ENCODE results near the gene TPPP2. TPM values are rescaled to one million over a fixed set of nuclear protein-coding genes. Genes with fewer than 3 reads are reported as not detected.

TPPP2 gene
- total and polyA plus RNA-seq, 8 donors = 0.20 to 0.50 (median 0.22) TPM; not detected in 3

- Histone ChIP-seq H3K4me3 (no peak overlapping the region), H3K9me3 (no peaks in the 10 kb centered on the region), H3K36me3 (no peaks in the 10 kb centered on the region), H3K4me1 (no peaks in the 10 kb centered on the region), H3K27me3 (no peaks in the 10 kb centered on the region), H3K27ac (no peak overlapping the region)
- no peak for DNase-seq
- ATAC-seq = no peak
- intact Hi-C loops (cut with DNase I) = no loop called here
- TF ChIP-seq CTCF (IDR thresholded peaks at IDR 0.05) = no peak
These were observed 30.0 kb downstream of the TPPP2 start for GRCh38 chr14:21059842-21060613.

GRCh38 chr14:21060614-21061346 is 30.8 kb downstream of the TPPP2 start:
- DNase-seq (no peak), ATAC-seq (no peak)
- no peaks in the 10 kb centered on the region for H3K9me3 ChIP-seq
- H3K4me3 ChIP-seq = no peak overlapping the region
- no peak for TF ChIP-seq CTCF (IDR thresholded peaks at IDR 0.05)
- H3K36me3 ChIP-seq = no peaks in the 10 kb centered on the region
- intact Hi-C loops (cut with DNase I) = no loop called here
- H3K27ac ChIP-seq = no peak overlapping the region
- no peaks in the 10 kb centered on the region for H3K27me3 ChIP-seq
- H3K4me1 ChIP-seq = no peaks in the 10 kb centered on the region

- no peak overlapping the region for H3K4me3 ChIP-seq
- H3K9me3 ChIP-seq = no peaks in the 10 kb centered on the region
- ATAC-seq (no peak), DNase-seq (no peak)
- intact Hi-C loops (cut with DNase I) = no loop called here
- no peaks in the 10 kb centered on the region for H3K27me3 ChIP-seq
- no peak overlapping the region for H3K27ac ChIP-seq
- H3K4me1 ChIP-seq = no peaks in the 10 kb centered on the region
- TF ChIP-seq CTCF (IDR thresholded peaks at IDR 0.05) = no peak
- H3K36me3 ChIP-seq = no peaks in the 10 kb centered on the region
These were observed 31.3 kb downstream of the TPPP2 start for GRCh38 chr14:21061347-21061668.

GRCh38 chr14:21063479-21063878 is 33.5 kb downstream of the TPPP2 start:
- H3K27me3 ChIP-seq = peaks cover 0 to 14% of the 10 kb centered on the region in 2 donors
- no peak overlapping the region for H3K4me3 ChIP-seq
- no peak for TF ChIP-seq CTCF (IDR thresholded peaks at IDR 0.05)
- intact Hi-C loops (cut with DNase I) = no loop called here
- ATAC-seq (no peak), DNase-seq (no peak)
- no peaks in the 10 kb centered on the region for H3K9me3 ChIP-seq
- no peak overlapping the region for H3K27ac ChIP-seq
- H3K36me3 ChIP-seq = no peaks in the 10 kb centered on the region
- H3K4me1 ChIP-seq = peaks cover 0 to 3% of the 10 kb centered on the region in 2 donors

GRCh38 chr14:21066882-21067502 is 37.0 kb downstream of the TPPP2 start:
- peaks cover 15 to 31% of the 10 kb centered on the region in 2 donors for H3K4me1 ChIP-seq
- DNase-seq (no peak), ATAC-seq (no peak)
- no peak overlapping the region for H3K27ac ChIP-seq
- no peak overlapping the region for H3K4me3 ChIP-seq
- no peaks in the 10 kb centered on the region for H3K36me3 ChIP-seq
- no peaks in the 10 kb centered on the region for H3K9me3 ChIP-seq
- H3K27me3 ChIP-seq = peaks cover 4 to 32% of the 10 kb centered on the region in 2 donors
- TF ChIP-seq CTCF (IDR thresholded peaks at IDR 0.05) = no peak
- intact Hi-C loops (cut with DNase I) = no loop called here
